Measurements from ENCODE around the gene LHX5. TPM values are rescaled to one million over a fixed set of nuclear protein-coding genes. Genes with fewer than 3 reads are reported as not detected.

Gene LHX5
- total RNA-seq, 1 donor from 2014 or later = not detected

- ATAC-seq (no peak), DNase-seq (ENCODE audit: missing footprints) (no peak)
- intact Hi-C loops (cut with DNase I) = loop anchor here (2.0 kb wide), 1 partner anchor 113 kb away; no protein-coding TSS in a partner anchor
Observed at GRCh38 chr12:113425960-113426453, 45.7 kb downstream of the LHX5 start.

DNA sequence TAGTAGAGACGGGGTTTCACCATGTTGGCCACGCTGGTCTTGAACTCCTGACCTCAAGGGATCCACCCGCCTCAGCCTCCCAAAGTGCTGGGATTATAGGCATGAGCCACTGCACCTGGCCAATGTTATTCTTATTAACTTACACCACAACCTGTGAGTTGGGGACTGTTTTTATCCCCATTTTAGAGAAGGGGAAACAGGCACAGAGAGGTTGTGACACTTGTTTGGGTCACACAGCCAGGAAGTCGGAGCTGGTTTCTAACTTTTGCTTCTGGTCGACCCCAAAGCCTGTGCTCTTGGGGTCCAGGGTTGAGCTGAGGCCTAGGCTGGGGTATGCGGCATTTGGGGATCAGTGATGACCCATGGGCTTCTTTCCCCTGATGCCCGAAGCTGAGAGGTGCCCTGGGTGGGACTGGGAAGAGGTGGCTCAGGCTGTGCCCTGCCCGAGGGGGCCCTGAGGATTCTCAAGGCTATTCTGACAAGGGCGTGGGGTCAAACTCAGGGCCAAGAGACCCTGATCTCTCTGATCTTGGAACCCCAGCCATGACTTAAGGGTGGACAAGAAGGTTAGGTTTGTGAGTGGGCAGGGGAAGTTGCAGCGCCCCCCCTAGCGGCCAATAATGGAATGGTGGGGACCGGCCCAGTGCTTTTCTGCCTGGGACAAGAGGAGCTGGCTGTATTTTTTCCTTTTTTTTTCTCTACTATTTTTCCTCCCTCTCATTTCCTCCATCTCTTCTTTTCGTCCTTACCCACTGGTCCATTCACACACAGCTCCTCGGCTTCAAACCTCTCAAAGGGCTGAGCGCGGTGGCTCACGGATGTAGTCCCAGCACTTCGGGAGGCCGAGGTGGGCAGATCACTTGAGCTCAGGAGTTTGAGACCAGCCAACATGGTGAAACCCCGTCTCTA lies 46.5 kb downstream of the LHX5 start:
- ATAC-seq (no peak), DNase-seq (ENCODE audit: missing footprints) (peak; percentile 71)
- intact Hi-C loops (cut with DNase I) = loop anchor here (2.0 kb wide), 1 partner anchor 112 kb away; no protein-coding TSS in a partner anchor

- no peak for DNase-seq (ENCODE audit: missing footprints)
- intact Hi-C loops (cut with DNase I) = loop anchor here (2.0 kb wide), 1 partner anchor 112 kb away; no protein-coding TSS in a partner anchor
- ATAC-seq = no peak
Observed at GRCh38 chr12:113424456-113424855, 47.2 kb downstream of the LHX5 start.

DNA sequence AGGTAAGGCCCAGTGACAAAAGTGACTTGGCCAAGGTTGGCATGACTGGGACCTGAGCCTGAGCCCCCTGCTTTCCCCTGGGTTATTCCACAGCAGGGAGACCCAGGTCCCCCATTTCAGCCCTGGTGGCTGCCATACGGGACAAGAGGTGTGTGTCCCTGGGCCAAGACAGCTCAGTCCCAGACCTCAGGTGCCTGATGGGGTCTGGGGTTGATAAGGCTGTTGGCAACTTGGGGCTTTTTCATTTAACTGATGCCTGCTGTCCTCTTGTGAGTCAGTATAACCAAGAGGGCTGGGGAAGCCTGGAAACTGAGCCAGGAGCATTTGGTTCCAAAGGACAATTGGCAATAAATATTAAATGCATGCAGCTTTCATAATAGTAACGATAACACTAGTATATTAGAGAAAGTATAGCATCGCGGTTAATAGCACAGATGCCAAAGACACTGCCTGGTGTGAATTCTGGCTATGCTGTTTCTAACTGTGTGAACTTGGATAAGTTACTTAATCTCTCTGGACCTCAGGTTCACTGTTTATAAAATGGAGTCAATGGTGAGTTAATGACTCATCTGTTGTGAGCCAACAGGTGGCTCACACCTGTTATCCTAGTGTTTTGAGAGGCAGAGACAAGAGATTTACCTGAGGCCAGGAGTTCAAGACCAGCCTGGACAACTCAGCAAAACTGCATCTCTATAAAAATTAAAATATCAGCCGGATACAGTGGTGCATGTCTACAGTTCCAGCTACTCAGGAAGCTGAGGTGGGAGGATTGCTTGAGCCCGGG lies 48.6 kb downstream of the LHX5 start:
- ATAC-seq = no peak
- intact Hi-C loops (cut with DNase I) = no loop called here
- DNase-seq (ENCODE audit: missing footprints) = peak; percentile 13

DNA sequence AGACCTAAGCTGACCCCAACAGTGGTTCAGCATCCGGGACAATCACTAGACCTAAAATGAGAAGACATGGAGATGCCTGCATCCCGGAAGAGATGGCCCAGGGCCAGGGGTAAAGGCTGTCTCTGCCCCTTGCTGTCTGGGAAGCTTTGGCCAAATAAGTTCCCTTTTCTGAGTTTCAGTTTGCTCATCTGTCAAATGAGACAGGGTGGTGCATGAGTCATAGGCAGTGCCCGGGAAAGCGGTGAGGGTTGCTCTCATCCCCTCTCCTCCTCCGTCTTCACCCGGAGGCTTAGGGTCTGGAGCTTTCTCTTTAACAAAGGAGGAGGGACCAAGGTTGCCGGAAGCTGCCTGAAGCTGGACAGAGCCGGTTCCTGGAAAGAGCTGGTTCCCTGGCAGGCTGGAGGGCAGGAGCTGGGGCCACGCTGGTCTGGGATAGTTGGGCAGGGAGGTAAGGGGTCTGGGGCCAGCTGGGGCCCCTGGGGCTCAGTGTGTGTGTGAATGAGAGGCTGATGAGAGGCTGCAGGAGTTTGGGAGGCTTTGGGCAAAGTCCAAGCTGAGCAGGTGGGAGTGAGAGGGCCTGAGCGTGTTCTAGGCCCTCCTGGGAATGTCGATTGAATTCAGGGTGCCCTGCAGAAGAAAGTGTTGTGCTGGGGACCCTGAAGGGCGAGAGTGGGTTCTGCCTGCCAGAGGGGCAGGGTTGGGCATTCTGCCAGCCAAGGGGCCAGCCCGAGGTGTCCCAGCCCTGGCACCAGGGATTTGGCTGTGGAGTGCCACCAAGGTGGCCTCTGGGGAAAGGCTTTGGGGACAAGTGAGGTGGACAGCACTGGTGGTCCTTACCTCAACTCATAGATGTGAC lies 49.4 kb downstream of the LHX5 start, which contains the start of gene SDSL:
SDSL (plus strand) TSS at position 351 of the 856 bp plus-strand sequence. CDS start 5,603 bp downstream, outside the sequence.
- intact Hi-C loops (cut with DNase I) = no loop called here

DNA sequence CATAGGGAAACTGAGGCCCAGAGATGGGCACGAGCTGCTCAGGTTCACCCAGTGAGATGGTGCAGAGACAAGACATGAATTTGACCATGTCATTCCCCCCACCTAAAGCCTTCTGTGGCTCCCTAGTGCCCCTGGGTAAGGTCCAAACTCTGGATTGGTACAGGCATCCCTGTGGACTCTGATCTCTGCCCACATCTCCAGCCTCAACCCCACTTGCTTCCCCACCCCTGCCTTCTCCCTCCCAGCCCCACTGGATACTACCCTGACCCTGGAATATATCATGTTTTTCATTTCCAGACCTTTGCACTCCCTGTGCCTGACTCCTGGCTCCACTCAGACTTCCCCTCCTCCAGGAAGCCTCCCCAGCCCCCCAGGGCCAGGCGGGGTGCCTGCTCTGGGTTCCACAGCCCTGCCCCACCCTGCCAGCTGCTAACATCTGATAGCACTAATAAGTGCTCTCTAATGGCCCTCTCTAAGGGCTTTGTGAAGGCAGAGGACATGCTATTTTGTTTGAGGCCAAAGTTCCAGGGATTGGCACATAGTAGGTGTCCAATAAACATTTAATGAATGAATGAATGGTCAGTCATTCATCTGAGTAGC lies 50.6 kb downstream of the LHX5 start:
- intact Hi-C loops (cut with DNase I) = no loop called here
- ATAC-seq (no peak), DNase-seq (ENCODE audit: missing footprints) (no peak)

More for the DNA sequence above, 49.4 kb downstream of the LHX5 start, which contains the start of gene SDSL:
- peak; percentile 87 for ATAC-seq
- peak; percentile 74 for DNase-seq (ENCODE audit: missing footprints)

- no peak for ATAC-seq
- no peak for DNase-seq (ENCODE audit: missing footprints)
- intact Hi-C loops (cut with DNase I) = no loop called here
Observed at GRCh38 chr12:113418213-113418879, 53.3 kb downstream of the LHX5 start.

- ATAC-seq (peak; percentile 8), DNase-seq (ENCODE audit: missing footprints) (no peak)
- intact Hi-C loops (cut with DNase I) = no loop called here
Observed at GRCh38 chr12:113416091-113416754, 55.4 kb downstream of the LHX5 start.

DNA sequence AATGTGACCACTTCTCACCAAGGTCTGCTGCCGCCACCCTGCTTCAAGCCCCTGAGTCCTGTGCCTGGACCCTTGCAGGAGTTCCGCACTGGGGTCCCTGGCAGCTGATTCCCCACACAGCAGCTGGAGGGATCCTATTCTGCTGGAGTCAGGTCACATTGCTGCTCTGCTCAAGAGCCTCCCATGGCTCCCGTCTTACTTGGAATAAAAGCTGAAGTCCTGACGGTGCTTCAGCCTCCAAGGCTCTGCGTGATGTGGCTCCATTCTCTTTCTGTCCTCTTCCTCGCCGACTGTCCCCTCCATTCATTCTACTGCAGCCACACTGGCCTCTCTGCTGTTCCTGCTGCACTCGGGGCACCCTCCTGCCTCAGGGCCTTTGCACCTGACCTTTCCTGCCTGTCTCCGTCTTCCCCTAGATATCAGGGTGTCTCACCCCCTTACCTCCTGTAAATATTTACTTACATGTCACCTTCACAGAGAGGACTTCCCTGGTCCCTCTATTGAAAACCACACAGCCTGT lies 57.1 kb downstream of the LHX5 start:
- no peak for ATAC-seq
- DNase-seq (ENCODE audit: missing footprints) = no peak
- intact Hi-C loops (cut with DNase I) = no loop called here

- ATAC-seq (peak; percentile 37), DNase-seq (ENCODE audit: missing footprints) (peak; percentile 65)
- intact Hi-C loops (cut with DNase I) = no loop called here
Observed at GRCh38 chr12:113413488-113413939, 58.2 kb downstream of the LHX5 start.

Other genes starting within 250 kb of the LHX5 start
- gene SLC8B1, start 136.8 kb downstream of the LHX5 start, total RNA-seq = 13.3 TPM
- 40.3 TPM for gene PLBD2, start 113.3 kb downstream of the LHX5 start, total RNA-seq
- gene SDS, start 68.0 kb downstream of the LHX5 start, total RNA-seq = not detected
- gene SDSL, start 49.5 kb downstream of the LHX5 start, total RNA-seq = 8.5 TPM